ENCODE results near the gene TMEM18.

The TMEM18 gene

GRCh38 chr2:623130-623922 lies 53.9 kb downstream of the TMEM18 start:
- ChIA-PET POLR2A (no interaction called here), CTCF (interaction anchor here (0.9 kb wide), 1 partner anchor 11 kb away, joined by 3 read pairs; no protein-coding TSS in a partner anchor)

DNA sequence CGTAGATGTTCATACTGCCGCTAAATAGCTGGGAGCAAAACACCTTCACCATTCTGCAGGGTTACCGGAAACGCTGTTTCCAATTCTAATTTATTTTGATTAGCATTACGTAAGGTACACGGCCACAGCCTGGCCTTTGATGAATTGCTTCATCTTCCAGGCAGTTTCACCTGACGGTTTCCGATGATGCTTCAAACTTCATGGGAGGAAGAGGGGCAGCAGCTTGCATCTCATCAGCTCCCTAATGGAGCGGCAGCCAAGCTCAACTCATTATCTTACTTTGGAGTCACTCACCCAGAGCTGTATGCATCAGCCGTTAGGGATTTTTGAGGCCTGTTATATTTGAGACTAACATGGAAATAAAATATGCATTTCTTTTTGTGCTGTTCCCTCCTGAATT lies 54.8 kb downstream of the TMEM18 start:
- POLR2A ChIA-PET = no interaction called here
- CTCF ChIA-PET = no interaction called here
- no peak for TF ChIP-seq CTBP1 (IDR thresholded peaks at IDR 0.05; ENCODE audit: borderline replicate concordance)
- no peak for TF ChIP-seq FOXK2 (IDR thresholded peaks at IDR 0.05)
- no peak for TF ChIP-seq FOXA1 (IDR thresholded peaks at IDR 0.05)
- no peak for TF ChIP-seq TARDBP (IDR thresholded peaks at IDR 0.05)
- TF ChIP-seq HDGF (IDR thresholded peaks at IDR 0.05; ENCODE audit: borderline replicate concordance) = no peak
- no peak for TF ChIP-seq NFRKB (IDR thresholded peaks at IDR 0.05)
- TF ChIP-seq ZNF384 (IDR thresholded peaks at IDR 0.05) = no peak
- no peak for TF ChIP-seq FOXM1 (IDR thresholded peaks at IDR 0.05; ENCODE audit: borderline replicate concordance)
- TF ChIP-seq SUZ12 (IDR thresholded peaks at IDR 0.05) = no peak
- TF ChIP-seq, protein P1, sequence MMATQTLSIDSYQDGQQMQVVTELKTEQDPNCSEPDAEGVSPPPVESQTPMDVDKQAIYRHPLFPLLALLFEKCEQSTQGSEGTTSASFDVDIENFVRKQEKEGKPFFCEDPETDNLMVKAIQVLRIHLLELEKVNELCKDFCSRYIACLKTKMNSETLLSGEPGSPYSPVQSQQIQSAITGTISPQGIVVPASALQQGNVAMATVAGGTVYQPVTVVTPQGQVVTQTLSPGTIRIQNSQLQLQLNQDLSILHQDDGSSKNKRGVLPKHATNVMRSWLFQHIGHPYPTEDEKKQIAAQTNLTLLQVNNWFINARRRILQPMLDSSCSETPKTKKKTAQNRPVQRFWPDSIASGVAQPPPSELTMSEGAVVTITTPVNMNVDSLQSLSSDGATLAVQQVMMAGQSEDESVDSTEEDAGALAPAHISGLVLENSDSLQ (IDR thresholded peaks at IDR 0.05) = no peak
- TF ChIP-seq L3MBTL2 (conservative IDR thresholded peaks at IDR 0.05) = no peak
- TF ChIP-seq ARNT (IDR thresholded peaks at IDR 0.05) = no peak

More at GRCh38 chr2:623130-623922, 53.9 kb downstream of the TMEM18 start:
- DNase-seq (ENCODE audit: extremely low spot score) = no peak
- no peak for TF ChIP-seq ZNF384 (IDR thresholded peaks at IDR 0.05)
- TF ChIP-seq HDGF (IDR thresholded peaks at IDR 0.05; ENCODE audit: borderline replicate concordance) = no peak
- no peak for TF ChIP-seq FOXM1 (IDR thresholded peaks at IDR 0.05; ENCODE audit: borderline replicate concordance)
- no peak for TF ChIP-seq CTBP1 (IDR thresholded peaks at IDR 0.05; ENCODE audit: borderline replicate concordance)
- no peak for TF ChIP-seq LEF1 (IDR thresholded peaks at IDR 0.05; ENCODE audit: borderline replicate concordance)
- TF ChIP-seq NFRKB (IDR thresholded peaks at IDR 0.05) = no peak
- no peak for TF ChIP-seq BHLHE40 (IDR thresholded peaks at IDR 0.05; ENCODE audit: borderline replicate concordance)

DNA sequence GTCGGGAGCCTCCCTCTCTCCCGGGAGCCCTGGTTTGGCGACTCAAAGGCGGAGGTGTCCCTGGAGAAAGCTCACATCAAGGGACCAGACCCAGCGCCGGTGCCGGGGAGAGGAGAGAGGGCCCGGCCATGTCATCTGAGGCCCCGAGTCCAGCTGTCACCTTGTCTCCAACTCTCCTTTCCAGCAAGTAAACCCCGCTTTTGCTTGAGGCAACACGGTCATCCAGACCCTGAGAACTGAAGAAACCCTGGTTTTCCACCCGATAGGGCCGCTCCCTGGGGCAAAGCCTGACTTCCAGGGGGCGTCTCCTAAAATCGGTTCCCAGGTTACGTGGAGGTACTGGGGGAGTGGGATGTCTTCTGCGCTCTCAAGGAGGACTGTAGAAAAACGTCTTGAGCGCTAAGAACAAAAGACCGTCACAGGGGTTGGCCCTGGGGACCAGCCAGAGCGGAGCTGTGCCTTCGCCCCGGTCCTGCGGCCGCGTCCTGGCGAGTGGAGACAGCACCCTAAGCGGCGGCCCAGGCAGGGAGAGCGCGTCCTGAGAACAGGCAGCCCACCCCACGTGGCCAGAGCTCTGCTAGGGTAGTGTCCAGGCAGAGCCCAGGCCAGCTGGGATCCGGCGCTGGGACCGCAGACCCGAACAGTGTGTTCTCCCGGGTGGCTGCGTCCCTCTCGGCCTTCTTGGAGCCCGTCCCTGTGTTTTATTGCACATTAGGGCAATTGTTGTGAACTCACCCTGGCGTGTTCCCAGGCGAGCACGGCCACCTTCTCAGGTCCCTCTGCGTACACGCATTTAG lies 55.7 kb downstream of the TMEM18 start:
- CTCF ChIA-PET = no interaction called here
- no peak for TF ChIP-seq FOXK2 (IDR thresholded peaks at IDR 0.05)
- TF ChIP-seq, protein P1 (IDR thresholded peaks at IDR 0.05) = no peak
- no peak for TF ChIP-seq HDGF (IDR thresholded peaks at IDR 0.05; ENCODE audit: borderline replicate concordance)
- no peak for DNase-seq (ENCODE audit: extremely low spot score)
- POLR2A ChIA-PET = no interaction called here

More for the DNA sequence above, 54.8 kb downstream of the TMEM18 start:
- no peak for DNase-seq (ENCODE audit: extremely low spot score)

GRCh38 chr2:620471-621302 lies 56.5 kb downstream of the TMEM18 start:
- ChIA-PET CTCF (no interaction called here), POLR2A (no interaction called here)
- TF ChIP-seq ZNF384 (IDR thresholded peaks at IDR 0.05) = no peak
- no peak for TF ChIP-seq NFRKB (IDR thresholded peaks at IDR 0.05)
- TF ChIP-seq BHLHE40 (IDR thresholded peaks at IDR 0.05; ENCODE audit: borderline replicate concordance) = no peak
- no peak for TF ChIP-seq ELF4 (IDR thresholded peaks at IDR 0.05)
- no peak for TF ChIP-seq FOXA1 (IDR thresholded peaks at IDR 0.05)
- no peak for TF ChIP-seq SUZ12 (IDR thresholded peaks at IDR 0.05)
- TF ChIP-seq, protein P1 (IDR thresholded peaks at IDR 0.05) = no peak
- no peak for TF ChIP-seq HDGF (IDR thresholded peaks at IDR 0.05; ENCODE audit: borderline replicate concordance)
- no peak for TF ChIP-seq L3MBTL2 (conservative IDR thresholded peaks at IDR 0.05)
- TF ChIP-seq LEF1 (IDR thresholded peaks at IDR 0.05; ENCODE audit: borderline replicate concordance) = no peak
- TF ChIP-seq TARDBP (IDR thresholded peaks at IDR 0.05) = no peak
- no peak for TF ChIP-seq CTBP1 (IDR thresholded peaks at IDR 0.05; ENCODE audit: borderline replicate concordance)
- no peak for TF ChIP-seq FOXM1 (IDR thresholded peaks at IDR 0.05; ENCODE audit: borderline replicate concordance)
- DNase-seq (ENCODE audit: extremely low spot score) = no peak

DNA sequence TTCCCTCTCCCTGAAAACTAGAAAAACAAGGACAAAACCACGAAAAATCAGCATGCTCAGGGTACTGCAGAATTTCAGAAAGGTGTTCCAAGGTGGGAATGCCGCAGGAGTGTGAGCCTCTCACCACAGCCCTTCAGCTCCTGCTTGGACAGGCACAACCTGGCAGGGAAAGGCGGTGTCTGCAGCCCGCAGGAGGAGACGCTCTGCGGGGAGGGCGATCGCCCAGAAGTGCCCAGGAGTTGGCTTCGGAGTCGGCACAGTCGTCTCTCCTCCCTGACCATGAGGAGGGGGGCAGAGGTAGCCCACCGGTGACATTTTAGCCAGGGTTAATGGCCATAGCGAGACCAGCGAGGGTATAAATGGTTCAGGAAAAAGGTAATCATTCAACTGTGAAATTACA lies 57.2 kb downstream of the TMEM18 start:
- ChIA-PET CTCF (no interaction called here), POLR2A (no interaction called here)
- no peak for TF ChIP-seq FOXK2 (IDR thresholded peaks at IDR 0.05)
- TF ChIP-seq FOXM1 (IDR thresholded peaks at IDR 0.05; ENCODE audit: borderline replicate concordance) = no peak
- TF ChIP-seq CTBP1 (IDR thresholded peaks at IDR 0.05; ENCODE audit: borderline replicate concordance) = no peak
- no peak for TF ChIP-seq LEF1 (IDR thresholded peaks at IDR 0.05; ENCODE audit: borderline replicate concordance)
- no peak for TF ChIP-seq L3MBTL2 (conservative IDR thresholded peaks at IDR 0.05)
- TF ChIP-seq TARDBP (IDR thresholded peaks at IDR 0.05) = no peak
- no peak for TF ChIP-seq ARNT (IDR thresholded peaks at IDR 0.05)
- TF ChIP-seq SP1 (IDR thresholded peaks at IDR 0.05) = no peak
- no peak for TF ChIP-seq BHLHE40 (IDR thresholded peaks at IDR 0.05; ENCODE audit: borderline replicate concordance)
- no peak for DNase-seq (ENCODE audit: extremely low spot score)
